Breast epithelium (tissue), 4 donors: ENCODE measurements around the gene PCMTD2. TPM values are rescaled to one million over a fixed set of nuclear protein-coding genes. Genes with fewer than 3 reads are reported as not detected.
"Not testable (repeated sequence)": the region's sequence is repeated elsewhere in the genome, so short reads cannot be mapped to it uniquely, and the experiment has no call there.

Experiments used
- DNase-seq, 2 donors: peaks; one replicate each; pipeline ENCODE4 v3.0.0-alpha.2; 2019; ENCODE audit warnings: low spot score in 2 of 2
- H3K27ac ChIP-seq, 2 donors: fragments of 200-600 bp; sonication (generic) in 1 of 2; one replicate each; pipeline ENCODE4 v1.5.1; 2016 to 2019; ENCODE audit warnings: mild to moderate bottlenecking in 1 of 2
- H3K27me3 ChIP-seq, 2 donors: fragments of 200-600 bp; sonication (generic) in 1 of 2; one replicate each; pipeline versions ENCODE4 v1.5.1 to v1.6.0; 2017 to 2019; ENCODE audit warnings: control low read depth in 1 of 2, mild to moderate bottlenecking in 1 of 2
- H3K36me3 ChIP-seq: fragments of 200-600 bp; one replicate; pipeline ENCODE4 v1.5.1; 2019
- H3K4me1 ChIP-seq, 2 donors: fragments of 200-600 bp; sonication (generic); one replicate each; pipeline ENCODE4 v1.5.1; 2016 to 2019; ENCODE audit warnings: control low read depth in 1 of 2
- H3K4me3 ChIP-seq, 3 donors: fragments of 200-600 bp; sonication (generic); 1 replicate in 2 of 3; 2 replicates in 1 of 3; pipeline ENCODE4 v1.5.1; 2016 to 2019; ENCODE audit warnings: mild to moderate bottlenecking in 3 of 3, moderate library complexity in 2 of 3
- H3K9me3 ChIP-seq, 2 donors: fragments of 200-600 bp; sonication (generic) in 1 of 2; one replicate each; pipeline ENCODE4 v1.5.1; 2016 to 2019; ENCODE audit warnings: control low read depth in 1 of 2
- intact Hi-C: fragments of 100-400 bp; cut with DNase I; formaldehyde crosslinking; loops from one replicate; pipeline ENCODE4 v1.15.1; 2023; ENCODE audit warnings: low total_unique reads
- total RNA-seq, 3 donors: library from RNA; depleted of rRNA; stranded (reverse); fragments of >200 nt; gene quantifications; one replicate each; pipeline ENCODE4 v1.1.0, GENCODE V29; 2016

The PCMTD2 gene
- total RNA-seq, 3 donors from 2014 or later, result 73.7 to 119 (median 77.6) TPM

- H3K27me3 ChIP-seq, intact Hi-C loops: not testable (repeated sequence)
Observed at GRCh38 chr20:64317331-64317730, 61.8 kb downstream of the PCMTD2 start.

GRCh38 chr20:64318056-64318455 lies 62.5 kb downstream of the PCMTD2 start:
- H3K27ac ChIP-seq, DNase-seq, H3K4me3 ChIP-seq, intact Hi-C loops, H3K9me3 ChIP-seq, H3K4me1 ChIP-seq, H3K36me3 ChIP-seq, H3K27me3 ChIP-seq: not testable (repeated sequence)

More at GRCh38 chr20:64317331-64317730, 61.8 kb downstream of the PCMTD2 start:
- not testable (repeated sequence) for H3K4me1 ChIP-seq, DNase-seq, H3K36me3 ChIP-seq, H3K9me3 ChIP-seq, H3K27ac ChIP-seq, H3K4me3 ChIP-seq

GRCh38 chr20:64322031-64322789 lies 66.7 kb downstream of the PCMTD2 start:
- DNase-seq, intact Hi-C loops, H3K4me3 ChIP-seq: not testable (repeated sequence)

More at GRCh38 chr20:64322031-64322789, 66.7 kb downstream of the PCMTD2 start:
- not testable (repeated sequence) for H3K27ac ChIP-seq, H3K4me1 ChIP-seq, H3K36me3 ChIP-seq, H3K9me3 ChIP-seq, H3K27me3 ChIP-seq

Other genes starting within 250 kb of the PCMTD2 start
- 1 to 10 TPM in 2 of 3 donors, under 1 TPM in 1; 0.66 to 1.3 (median 1.1) TPM for gene C20orf204, start 219.6 kb upstream of the PCMTD2 start, total RNA-seq
- 1 to 10 TPM; 1.8 to 8.8 (median 3.2) TPM for gene SOX18, start 206.1 kb upstream of the PCMTD2 start, total RNA-seq
- 10 to 100 TPM; 23.9 to 39.4 (median 26.6) TPM for gene TCEA2, start 192.6 kb upstream of the PCMTD2 start, total RNA-seq
- gene RGS19, start 176.2 kb upstream of the PCMTD2 start, total RNA-seq, result 10 to 100 TPM; 14.7 to 22.2 (median 16.4) TPM
- 1 to 10 TPM; 1.6 to 3.4 (median 2.3) TPM for gene OPRL1, start 175.7 kb upstream of the PCMTD2 start, total RNA-seq
- gene LKAAEAR1, start 171.3 kb upstream of the PCMTD2 start, total RNA-seq, result under 1 TPM in 1 of 3 donors, not detected in 2; 0.64 TPM
- not detected for gene NPBWR2, start 148.2 kb upstream of the PCMTD2 start, total RNA-seq
- gene MYT1, start 91.3 kb upstream of the PCMTD2 start, total RNA-seq, result under 1 TPM in 1 of 3 donors, not detected in 2; under 0.01 TPM